LHCN-M2 (cell line): ENCODE results near the gene TSPAN33. TPM values are rescaled to one million over a fixed set of nuclear protein-coding genes. Genes with fewer than 3 reads are reported as not detected.

ENCODE experiments used
- DNase-seq: peaks from one replicate; pipeline ENCODE4 v3.0.0-alpha.2; 2012; ENCODE audit warnings: low read depth
- total RNA-seq: library from RNA; depleted of rRNA; stranded (reverse); fragments of >200 nt; gene quantifications from 2 replicates; pipeline ENCODE4 v1.2.3, GENCODE V29; 2014

Gene TSPAN33
- total RNA-seq, 1 experiment from 2014 or later = 0.57 TPM

DNA sequence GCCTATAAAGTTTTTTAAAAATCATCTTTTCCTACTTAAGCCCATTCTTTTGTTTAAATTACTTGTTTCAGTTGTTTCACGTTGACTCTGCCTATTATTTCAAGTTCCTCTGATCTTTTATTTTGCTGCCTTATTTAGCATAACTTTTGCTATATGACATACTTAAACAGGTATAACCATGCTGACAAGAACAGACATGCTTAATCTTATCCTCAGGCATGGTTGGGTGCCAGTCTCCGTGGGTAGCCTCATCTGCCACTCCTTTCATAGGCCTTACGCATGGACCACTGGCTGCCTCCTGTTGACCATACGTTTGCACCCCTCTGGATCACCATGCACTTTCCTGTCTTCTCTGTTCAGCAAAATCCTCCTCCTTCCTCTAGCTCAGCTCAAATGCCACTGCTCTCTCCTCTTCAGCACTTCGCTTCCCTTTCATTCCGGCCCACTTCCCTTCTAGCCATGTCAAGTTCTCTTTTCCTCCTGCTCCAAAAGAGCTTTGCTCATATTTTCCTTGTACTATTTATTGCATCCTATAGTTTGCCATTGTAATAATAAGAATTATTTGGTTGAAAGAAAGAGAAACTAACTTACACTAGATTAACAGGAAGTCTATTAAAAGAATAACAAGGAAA is 10.0 kb upstream of the TSPAN33 start:
- no peak for DNase-seq

DNA sequence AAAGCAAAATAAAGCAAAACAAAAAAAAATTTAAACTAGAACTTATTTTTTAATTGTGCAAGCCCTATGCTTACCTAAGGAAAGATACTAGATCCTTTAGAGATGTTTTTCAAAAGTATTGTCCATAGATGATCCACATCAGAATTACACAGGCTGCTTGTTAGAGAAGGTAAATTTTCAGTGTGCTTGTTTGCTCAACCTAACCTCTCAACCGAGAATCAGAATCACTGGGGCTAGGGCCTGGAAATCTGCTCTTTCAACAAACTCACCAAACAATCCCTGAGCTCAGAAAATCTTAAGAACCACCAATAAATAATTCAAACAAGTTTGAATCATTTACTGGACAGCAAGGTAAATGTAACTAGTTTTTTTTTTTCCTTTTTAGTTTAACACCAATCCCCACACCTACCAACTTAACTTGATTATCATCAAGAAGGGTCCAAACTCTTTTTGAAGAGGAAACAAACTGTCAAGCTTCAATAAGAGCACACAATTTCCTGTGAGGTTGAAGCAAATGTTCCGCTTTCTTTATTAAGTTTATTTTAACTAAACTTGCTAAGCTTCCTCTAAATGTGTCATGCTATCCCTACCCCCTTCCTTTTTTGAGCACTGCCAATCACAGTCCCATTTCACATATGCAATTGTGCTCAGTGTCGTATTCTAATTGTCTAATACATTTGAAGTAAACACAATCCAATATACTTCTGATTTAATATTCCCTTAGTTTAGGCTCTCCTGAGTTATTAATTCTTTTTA is 7.4 kb upstream of the TSPAN33 start:
- DNase-seq = no peak

DNA sequence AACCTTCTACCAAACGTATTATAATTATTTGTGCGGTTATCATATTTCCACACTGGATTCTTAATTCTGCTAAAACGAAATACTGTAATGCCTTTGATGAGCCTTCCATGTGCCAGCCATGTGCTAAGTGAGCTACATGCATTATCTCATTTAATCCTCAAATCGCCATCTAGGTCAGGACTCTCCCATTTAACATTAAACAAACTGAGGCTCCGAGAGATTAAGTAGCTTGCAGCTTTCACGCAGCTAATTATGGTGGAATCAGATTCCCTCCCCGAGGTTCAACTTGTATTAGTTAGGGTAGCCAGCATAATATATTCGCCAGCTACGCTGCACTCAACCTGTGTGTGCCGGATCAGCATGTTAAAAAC is 798 bp upstream of the TSPAN33 start:
- no peak for DNase-seq

DNA sequence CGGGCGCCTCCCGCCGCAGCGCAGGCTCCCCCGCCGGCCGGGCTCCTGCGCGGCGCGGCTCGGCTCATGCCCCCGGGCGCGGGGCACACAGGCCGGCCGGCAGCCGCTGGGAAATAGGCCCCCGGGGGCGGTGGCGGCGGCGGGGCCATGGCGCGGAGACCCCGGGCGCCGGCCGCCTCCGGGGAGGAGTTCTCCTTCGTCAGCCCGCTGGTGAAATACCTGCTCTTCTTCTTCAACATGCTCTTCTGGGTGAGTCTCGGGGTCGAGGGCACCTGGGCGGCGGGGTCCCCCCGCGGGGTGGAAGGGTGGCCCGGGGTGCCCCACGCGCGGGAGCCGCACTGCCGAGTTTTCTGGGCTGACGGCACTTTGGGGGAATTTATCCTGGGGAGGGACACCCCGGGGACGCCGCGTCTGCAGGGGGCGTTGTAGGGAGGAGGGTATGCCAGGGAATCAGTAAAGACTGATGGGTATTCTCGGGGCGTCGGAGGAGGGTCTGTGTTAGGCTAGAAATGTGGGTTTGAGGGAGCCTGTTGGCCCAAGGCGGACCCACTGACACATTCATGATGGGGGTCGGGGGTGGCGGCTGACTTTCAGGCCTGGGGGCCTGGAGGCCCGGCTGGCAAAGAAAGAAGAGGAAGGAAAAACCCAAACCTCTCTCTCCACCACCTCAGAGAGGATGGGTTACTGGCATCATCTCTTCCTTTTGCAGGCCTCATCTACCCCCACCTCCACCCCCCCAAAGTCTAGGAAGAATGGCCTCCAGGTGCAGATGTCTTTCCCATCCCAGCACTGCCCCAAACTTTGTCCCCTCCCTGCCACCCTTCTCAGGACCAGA is 544 bp downstream of the TSPAN33 start:
- DNase-seq = no peak

DNA sequence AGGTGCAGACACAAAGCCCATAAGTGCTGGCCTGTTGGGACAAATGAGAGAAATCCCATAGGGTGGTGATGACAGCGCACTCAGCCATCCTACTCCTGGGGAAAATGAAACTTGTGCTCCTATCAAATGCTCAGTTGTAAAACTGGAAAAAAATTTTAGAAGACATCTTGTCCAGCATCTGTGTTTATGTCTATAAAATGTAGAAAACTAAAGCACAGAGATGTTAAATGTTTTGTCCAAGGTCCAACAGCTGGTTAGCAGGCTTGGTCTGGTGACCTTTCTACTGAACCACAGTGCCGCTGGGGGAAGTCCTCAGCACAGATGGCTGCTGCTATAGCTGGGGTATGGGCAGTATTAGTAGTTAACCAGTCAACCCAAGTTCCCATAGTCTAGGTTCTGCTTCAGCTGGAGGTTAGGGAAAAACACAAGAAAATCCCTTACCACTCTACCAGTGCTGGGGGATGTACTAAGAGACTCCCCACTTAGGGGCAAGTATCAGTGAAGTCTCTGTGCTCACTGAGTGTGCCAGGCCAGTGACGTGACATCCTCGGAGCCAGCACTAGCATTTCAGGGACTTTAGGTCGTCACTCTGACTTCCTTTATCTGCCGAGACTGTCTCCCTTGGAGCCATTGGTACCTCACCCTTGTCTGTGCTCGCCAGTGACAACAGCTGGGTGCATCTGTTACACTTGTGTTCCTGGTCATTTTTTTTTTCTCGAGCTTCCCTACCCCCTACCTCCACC is 1.9 kb downstream of the TSPAN33 start:
- no peak for DNase-seq

DNA sequence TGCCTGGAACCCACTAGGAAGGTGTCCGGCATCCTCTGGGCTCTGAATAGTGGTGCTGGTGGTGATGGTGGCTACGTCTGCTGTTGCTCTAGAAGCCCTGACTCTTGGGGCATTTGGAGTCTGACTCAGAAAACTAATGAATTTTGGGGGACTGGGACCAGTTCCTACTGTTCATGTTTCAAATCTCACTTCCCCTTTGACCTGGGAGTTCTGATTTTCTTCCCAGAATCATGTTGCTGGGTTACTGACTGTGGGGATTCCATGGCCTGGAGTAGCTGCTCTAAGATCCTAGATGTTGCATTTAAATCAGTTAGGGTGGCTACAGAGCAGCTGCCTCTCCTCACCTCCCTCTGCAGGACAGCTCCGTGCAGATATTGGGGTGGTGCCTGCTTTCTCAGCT is 3.2 kb downstream of the TSPAN33 start:
- no peak for DNase-seq

DNA sequence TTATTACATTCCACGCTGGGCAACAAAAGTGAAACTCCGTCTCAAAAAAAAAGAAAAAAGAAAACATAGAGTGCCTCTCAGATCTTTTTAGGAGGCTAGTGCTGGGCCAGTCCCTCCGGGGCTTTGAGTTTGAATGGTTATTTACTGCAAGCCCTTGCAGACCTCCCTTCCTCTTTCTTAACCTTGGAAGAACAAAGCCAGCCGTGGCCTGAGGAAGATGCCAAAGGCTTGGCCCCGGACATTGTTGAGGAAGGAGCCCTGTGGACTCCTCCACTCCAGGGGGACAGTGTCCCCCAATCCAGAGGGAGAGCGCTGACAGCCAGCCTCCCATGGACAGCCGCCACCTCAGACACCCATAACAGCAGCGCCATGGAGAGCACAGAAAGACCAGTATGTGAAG is 5.0 kb downstream of the TSPAN33 start:
- no peak for DNase-seq

DNA sequence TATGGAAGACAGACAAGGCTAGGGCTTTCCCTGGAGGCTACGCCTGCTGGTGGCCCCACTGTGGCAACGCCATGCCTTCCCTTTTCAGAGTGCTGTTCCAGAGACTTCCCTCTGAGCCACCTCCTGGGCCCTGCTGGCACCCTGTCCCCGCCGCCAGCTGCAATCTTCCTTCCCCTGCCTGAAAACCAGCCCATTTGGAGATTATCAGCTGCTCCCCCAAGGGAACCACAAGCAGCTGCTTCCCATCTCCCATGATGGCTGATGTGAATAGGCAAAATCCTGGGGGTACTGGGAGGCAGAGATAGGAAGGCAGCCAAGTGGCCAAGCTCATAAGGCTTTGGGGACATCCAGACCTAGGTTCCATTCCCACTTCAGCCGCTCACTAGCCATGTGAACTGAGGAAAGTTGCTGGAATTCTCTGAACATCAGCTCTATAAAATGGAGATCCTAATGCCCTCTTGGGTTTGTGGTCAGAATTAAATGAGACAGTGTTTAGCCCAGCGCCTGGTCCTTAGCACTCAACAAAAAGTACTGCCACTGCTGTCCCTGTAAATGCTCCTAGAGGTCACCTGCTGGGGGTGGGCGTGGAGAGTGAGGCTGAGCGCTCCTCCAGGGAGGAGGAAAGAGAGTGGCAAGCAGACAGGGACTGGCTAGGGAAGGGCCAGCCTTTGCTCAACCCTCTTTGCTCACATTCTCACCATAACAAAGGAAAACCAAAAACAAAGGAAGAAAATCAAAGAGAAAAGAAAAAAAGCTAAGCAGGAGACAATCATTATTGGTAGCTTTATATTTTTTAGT is 5.9 kb downstream of the TSPAN33 start:
- DNase-seq = peak; percentile 56

DNA sequence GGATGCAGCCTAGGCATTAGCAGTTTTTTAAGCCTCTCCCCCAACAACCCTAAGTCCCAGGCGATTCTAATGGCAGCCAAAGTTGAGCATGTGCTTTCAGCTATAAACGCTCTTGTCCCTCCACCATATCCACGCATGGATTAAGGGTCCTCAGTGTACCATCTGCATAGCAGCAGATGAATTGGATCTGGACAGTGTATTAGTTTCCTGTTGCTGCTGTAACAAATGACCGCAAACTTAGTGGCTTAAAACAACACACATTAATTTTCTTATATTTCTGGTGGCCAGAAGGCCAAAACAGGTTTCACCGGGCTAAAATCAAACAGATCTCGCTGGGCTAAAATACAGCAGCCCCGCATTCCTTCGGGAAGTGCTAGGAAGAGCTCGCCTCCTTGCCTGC is 13.1 kb downstream of the TSPAN33 start:
- DNase-seq = no peak

DNA sequence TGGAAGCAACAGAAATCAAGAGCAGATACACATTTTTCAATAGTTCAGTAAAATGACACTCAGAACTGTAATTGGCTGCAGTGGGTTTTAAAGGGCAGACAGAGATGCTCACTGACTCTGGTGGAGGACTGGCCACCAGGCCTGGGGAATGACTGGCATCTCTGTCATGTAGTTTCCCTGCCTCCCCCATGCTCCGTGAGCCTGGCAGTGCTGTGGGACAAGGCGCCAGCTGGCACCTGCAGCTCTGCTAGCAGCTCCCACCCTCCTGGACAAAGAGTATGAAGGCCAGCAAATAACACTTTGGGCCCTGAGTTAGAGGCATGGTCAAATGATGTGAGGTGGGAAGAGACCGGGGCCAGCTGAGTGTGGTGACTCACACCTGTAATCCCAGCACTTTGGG is 15.0 kb downstream of the TSPAN33 start:
- no peak for DNase-seq

DNA sequence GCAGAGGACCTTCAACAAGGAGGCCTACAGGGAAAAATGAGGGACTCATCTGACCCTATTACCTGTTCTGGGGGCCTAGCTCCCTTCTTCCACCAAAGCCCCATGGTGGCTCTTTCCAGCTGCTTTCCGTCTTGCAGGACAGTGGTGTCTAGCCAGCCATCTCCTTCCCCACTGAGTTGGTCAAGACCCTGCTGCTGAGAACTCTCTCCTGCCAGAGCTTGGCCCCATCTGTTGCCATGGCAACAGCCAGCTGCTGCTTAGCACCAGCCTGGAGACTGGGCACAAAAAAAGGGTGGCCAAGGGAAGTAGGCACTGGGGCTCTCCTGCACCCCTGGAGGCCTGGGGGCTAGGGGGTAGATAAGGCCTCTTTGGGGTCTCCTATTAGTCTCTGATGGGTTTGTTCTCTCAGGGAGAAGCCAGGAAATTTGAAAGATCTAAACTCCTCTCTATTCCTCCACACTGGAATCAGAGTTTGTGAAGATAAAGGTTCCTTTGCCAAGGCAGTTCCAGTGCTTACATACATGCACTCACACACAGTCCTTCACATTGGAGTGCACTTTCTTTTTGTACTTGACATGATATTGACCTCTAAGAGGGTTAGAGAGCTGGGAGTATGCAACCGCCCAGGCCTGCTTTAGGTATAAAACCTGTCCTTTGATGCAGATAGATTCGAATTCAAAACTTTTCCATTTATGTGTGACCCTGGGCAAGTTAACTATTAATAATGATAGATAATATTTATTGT is 15.8 kb downstream of the TSPAN33 start:
- DNase-seq = peak; percentile 17

DNA sequence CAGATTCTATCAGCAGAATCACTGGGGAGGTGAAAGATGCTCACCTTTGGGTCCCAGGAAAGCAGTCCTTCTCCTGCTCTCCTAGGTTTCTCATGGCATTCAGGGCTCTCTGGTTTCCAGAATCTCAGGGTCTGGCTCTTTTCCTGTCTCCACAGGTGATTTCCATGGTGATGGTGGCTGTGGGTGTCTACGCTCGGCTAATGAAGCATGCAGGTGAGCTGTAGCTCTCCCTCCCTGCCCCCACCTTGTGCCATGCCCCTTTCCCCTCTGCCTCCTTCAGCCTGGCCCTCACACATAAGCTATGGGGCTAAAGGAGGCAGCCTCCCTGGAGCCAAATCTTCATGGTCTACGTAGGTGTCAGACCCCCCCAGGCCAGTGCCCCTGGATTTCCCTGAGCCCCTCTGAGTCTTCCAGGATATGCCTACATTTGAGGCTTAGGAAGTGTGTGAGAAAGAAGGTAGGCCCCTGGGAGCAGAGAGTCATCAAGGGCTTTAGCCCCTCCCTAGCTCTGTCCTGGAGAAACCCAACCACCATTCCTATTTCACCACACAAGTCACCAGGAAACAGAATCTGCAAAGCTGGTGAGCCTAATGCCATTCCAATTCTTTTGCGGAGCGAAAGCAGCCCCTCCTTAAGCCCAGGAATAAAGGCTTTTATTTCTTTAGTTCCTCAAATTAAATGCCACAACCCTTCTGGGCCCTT is 17.2 kb downstream of the TSPAN33 start:
- no peak for DNase-seq

DNA sequence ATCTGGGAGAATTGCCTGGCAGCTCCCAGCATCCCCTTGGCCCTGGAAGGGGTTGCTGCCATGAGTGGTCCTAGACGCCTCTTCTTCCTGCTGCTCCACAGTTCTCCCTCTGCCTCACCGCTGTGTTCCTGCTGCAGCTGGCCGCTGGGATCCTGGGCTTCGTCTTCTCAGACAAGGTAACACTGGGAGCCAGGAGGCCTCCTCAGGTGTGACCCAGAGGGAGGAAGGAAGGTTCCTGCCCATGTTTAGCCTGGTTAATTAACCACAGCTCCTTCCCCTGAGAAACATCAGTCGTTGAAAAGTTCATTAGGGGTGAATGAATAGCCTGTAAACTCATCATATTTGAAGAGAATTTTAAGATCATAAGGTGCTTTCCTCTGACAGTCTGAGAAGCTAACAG is 18.2 kb downstream of the TSPAN33 start:
- DNase-seq = no peak

DNA sequence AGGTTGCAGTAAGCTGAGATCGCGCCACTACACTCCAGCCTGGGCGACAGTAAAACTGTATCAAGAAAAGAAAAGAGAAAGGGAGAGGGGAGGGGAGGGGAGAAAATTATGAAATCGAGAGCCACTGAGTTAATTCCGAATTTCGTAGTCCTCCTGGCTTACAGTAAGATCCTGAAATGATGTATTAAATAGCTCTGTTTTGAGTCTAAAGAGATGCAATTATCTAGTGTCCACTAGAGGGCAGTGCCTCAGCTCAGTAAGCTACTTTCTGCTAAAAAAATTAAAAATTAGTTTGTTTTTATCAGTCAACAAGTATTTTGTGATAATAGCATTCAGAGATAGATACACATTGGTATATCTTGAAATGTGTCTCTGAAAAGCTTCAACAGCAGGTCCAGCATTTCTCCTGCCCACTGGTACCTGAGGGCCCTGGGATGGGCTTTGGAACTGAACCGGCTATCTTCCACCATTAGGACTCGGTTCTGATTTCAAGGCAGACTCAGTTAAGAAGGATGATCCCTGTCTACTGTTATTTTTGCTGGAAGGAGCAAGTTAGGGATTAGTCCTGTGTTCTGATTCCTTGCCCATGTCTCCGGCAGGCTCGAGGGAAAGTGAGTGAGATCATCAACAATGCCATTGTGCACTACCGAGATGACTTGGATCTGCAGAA is 19.5 kb downstream of the TSPAN33 start:
- peak; percentile 52 for DNase-seq

DNA sequence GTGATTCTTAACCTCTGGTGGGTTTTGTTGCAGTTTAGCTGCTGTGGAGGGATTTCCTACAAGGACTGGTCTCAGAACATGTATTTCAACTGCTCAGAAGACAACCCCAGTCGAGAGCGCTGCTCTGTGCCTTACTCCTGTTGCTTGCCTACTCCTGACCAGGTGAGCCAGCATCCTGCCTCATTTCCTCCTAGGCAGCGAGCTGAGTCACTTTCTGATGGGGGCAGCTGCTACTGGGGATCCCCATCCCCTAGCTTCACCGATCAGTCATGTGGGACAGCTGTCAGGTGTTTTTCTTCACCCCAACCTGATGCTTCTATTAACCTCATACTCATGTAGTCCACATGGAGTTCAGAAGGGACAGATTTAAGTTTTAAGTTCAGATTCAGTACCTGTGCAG is 22.2 kb downstream of the TSPAN33 start:
- DNase-seq = no peak

DNA sequence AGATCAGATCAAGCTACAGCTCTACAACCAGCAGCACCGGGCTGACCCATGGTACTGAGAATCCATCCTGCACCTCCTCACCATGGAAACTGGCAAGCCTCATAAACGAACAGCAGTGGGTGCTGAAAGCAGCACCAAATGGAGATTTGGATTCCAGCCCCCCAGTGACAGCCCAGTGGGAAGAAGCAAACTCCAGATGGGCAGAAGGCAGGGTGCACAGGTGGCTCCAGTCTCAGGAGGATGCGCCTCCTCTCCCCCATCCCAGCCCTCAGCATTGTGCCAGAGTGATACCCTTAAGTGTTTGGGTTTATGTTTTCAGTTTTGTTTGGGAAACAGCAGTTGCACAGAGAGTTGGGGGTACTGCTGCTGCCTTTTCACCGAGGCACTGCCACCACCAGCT is 23.3 kb downstream of the TSPAN33 start:
- no peak for DNase-seq

DNA sequence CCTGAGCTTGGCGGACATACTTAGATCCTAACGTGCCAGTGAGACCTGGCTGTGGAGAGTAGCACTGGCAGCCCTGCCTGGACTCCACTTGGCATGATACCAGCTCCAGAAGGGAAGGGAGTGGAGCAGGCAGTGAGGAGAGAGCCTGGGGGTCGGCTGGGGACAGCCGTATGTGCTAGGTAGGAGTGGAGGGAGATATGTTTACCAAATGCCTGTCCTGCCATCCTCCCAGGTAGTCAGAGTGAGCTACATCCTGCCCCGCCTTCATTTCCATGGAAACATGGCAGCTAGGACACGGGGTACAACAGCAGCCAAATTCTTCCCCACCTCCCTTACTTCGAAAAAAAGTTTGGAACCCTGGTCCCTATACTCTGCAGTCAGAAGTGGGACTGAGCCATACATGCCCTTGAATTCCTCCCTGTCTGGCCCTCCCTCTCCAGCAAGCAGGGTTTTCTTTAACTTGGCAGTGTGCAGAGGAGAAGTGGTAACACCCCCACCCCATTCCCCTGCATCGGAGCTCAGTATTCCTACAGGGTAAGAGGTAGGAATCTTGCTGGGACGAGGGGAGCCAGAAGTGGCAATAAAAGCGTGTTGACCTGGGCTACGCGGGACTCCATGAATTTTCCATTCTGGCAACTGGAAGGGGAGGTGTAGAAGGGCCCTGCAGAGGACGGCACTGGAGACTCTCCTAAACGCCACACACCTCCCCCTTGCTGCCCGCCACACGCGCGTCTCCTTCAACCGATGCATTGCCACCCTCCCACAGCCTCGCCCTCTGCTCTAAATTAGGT is 23.9 kb downstream of the TSPAN33 start:
- DNase-seq = no peak

DNA sequence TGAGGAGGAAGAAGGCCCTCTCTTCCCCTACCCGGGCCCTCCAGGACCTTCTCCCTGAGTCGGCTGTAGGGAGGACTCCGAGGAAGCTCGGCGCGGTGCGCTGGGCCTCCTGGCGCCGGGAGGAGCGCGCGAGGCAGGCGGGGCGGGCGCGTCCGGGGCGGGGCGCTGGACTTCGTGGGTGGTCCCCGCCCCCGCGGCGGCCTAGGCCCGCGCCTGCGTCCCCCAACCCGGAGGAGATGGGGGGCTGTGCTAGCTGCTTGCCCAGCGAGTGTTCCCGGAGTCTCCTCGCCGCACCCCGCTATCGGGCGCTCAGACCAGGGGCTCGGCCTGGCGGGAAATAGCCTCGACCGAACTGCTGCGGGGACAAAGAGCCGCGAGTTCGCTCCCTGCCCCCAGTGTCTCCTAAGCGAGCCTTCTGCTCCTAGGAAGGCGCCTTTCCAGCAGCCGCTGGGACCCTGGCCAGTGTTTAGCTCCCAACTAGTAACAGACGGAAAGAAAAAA is 24.7 kb downstream of the TSPAN33 start:
- no peak for DNase-seq
